Stimulated activated naive CD8-positive, alpha-beta T cell treated with anti-CD3 and anti-CD28 coated beads, Interleukin-15, Interleukin-2, amounts not matched to agents 100 U/mL and 50 U/mL, for 24 hours (primary cell): ENCODE results near the gene CRYGC.

Experiments used
- ATAC-seq: fragments of 150-1000 bp; cut with Tn5 transposase; one replicate; pipeline ENCODE4 v1.10.0; 2021
- DNase-seq: peaks from one replicate; pipeline ENCODE4 v3.0.0; 2021

Gene CRYGC

DNA sequence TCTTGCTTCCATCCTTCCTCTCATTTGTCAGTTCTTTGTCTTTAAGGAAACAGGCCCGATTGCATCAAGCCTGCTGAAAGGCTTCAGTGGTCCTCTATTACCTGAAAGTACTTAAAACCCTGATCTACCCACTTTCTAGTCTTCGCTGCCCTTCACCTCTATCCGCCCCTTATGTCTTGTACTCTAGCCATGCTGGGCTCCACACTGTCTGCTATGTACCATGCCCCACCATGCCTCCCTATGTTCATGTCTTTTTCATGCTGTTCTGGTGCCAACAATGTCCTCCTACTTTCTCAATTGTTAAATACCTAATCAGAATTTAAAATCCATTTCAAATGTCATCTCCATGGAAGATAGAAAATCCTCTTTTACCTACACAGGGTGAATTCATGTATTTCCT is 33.5 kb downstream of the CRYGC start:
- DNase-seq: no peak
- no peak for ATAC-seq

DNA sequence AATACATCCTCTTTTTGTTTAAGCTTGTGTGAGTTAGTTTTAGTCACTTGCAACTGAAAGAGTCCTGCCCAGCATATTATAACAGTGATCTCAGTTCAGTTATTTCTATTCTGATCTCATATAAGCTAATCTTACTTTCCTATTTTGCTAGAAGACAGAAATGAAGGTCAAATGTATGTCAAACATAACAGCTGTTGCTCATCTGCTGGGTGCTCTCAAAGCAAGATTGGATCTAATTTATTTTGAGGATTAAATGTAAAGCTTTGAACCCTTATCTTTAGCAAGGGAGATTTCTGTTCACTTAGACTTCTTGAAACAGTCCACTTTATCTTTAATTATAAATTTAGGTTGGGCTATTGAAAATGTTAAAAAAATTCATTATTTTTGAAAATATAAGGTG is 36.5 kb downstream of the CRYGC start:
- DNase-seq (no peak), ATAC-seq (no peak)

DNA sequence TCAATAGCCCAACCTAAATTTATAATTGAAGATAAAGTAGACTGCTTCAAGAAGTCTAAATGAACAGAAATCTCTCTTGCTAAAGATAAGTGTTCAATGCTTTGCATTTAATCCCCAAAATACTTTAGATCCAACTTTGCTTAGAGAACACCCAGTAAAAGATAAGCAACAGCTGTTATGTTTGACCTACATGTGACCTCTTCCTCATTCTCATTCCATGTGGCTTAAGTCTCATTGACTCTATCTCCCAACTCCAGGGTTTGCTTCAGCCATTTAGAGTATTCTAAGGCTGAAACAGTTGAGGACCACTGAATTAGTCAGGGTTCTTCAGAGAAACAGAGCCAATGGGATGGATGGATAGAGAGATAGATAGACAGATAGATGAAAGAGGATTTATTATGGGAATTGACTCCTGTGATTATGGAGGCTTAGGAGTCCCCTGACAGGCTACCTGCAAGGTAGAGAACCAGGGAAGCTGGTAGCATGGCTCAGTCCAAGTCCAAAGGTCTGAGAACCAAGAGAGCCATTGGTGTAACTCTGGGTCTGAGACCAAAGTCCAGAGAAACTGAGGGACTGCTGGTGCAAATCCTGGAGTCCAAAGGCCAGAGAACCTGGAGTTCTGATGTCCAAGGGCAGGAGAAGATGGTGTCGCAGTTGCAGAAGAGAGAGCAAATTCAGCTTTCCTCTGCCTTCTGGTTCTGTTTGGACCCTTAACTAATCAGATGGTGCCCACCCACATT is 37.4 kb downstream of the CRYGC start:
- DNase-seq (no peak), ATAC-seq (no peak)

DNA sequence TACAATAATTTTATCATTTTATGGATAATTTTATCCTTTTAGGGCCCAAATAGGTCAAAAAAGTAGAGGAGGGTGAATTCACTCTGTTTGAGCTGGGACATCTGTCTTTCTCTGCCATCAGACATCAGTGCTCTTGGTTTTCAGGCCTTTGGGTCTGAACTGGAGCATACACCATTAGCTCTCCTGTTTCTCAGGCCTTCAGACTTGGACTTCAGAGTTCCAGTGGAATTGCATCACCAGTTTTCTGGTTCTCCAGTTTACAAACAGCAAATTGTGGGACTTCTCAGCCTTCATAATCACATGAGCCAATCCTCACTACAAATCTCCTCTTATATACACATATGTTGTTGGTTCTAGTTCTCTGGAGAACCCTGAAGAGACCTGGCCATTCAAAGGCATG is 39.2 kb downstream of the CRYGC start:
- no peak for DNase-seq
- ATAC-seq: no peak

DNA sequence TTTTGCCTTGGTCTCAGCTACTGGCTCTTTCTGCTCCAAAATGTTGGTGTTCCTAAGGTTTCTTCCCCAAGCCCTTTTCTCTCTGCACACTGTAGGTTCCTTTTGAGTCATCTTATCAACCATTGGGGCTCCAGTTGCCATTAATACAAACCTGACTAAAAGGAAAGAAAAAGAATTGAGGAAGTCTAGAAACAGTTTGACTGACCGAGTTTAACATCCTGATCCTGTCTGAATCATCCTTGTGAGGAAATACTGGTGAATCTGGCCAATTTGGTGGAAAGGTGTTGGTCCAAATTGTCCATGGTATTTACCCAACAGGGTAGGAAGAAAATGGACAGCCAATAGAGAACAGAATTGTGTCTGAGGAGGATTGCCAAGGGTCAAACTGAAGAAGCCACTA is 43.6 kb downstream of the CRYGC start:
- ATAC-seq: no peak
- no peak for DNase-seq

DNA sequence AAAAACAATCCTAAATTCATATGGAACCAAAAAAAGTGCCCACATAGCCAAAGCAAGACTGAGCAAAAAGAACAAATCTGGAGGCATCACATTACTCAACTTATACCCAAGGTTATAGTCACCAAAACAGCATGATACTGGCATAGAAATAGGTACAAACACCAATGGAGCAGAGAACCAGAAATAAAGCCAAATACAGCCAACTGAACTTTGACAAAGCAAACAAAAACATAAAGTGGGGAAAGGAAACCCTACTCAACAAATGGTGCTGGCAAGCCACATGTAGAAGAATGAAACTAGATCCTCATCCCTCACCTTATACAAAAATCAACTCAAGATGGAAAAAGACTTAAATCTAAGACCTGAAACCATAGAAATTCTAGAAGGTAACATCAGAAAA is 45.8 kb downstream of the CRYGC start:
- DNase-seq (no peak), ATAC-seq (no peak)
